IPS DF 19.7 (cell line): Measurements from ENCODE around the gene DRGX.

ENCODE experiments used
- DNase-seq: peaks from one replicate; pipeline ENCODE4 v3.0.0-alpha.2; 2013; ENCODE audit warnings: low read depth, low spot score

DRGX gene

DNA sequence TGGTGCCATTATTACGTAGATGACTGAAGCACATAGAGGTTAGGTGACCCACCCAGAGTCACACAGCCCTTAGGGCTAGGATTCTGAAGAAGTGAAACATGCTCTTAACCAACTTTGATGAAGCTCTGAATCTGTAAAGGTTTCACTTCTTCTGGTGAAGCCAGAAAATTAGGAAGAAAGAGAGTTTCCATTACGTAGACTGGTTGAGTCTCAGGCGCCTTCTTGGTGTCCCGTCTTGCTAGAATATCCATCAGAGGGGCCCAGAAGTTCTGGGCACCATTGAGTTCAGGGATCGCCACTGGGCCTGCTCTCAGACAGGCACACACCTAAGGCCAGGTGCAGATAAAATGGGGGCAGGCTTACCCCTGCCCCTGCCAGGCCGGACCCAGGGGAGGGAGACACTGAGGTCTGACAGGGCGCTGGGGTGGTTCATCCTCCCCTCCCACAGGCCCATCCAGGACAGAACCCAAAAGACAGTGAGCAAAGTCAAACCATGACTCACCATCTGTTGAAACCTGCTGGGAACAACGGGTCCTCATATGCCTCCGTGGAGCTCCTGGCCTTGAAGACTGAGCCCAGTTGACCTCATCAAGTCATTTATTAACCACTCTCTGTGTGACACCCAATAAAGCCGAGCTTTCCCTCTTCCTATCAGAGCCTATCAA is 33.2 kb downstream of the DRGX start:
- no peak for DNase-seq

- no peak for DNase-seq
These were observed 33.9 kb downstream of the DRGX start for GRCh38 chr10:49361735-49362568.

- DNase-seq: no peak
These were observed 34.7 kb downstream of the DRGX start for GRCh38 chr10:49361178-49361554.

GRCh38 chr10:49360271-49361177 is 35.4 kb downstream of the DRGX start:
- DNase-seq: no peak

DNA sequence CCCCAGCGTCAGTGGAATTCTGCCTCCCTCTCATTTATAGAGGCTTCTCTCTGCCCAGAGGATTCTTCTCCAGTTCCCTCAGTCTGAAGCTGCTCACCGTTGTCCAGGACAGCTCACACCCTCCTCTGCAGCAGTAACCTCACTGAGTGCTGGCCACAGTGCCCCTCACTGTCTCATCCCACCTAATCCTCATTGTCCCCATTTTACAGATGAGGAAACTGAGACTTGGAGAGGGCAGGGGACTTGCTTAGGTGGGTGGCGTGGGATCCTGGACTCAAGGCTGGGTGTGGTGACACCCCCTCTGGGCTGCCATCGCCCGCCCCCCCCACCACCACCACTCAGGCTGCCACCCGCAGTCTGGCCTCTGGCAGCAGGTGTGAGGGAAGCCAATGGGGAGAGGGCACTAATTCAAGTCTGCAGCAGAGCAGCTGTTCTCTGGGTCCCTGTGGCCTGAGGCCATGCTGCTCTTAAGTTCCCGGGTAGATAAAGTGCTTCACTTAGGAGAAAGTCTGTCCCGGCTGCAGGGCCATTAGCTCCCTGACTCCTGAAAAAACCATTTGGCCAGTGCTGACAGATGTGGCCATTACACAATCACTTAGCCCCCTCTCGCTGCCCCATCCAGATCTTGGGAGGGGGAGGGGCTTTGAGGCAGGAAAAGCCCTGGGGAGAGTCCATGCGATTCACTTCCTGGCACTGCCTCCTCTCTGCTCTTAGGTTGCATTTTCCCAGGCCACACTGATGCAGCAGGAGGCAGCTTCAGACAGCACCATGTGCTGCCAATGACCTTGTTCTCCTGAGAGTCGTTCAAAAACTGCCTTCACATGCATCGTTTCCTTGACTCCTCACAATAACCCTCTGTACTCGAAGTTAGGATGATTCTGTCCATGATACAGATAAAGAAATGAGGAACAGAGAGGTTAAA is 36.3 kb downstream of the DRGX start:
- no peak for DNase-seq

- DNase-seq: no peak
These were observed 38.0 kb downstream of the DRGX start for GRCh38 chr10:49357910-49358309.

GRCh38 chr10:49356944-49357343 is 38.9 kb downstream of the DRGX start:
- DNase-seq: no peak

GRCh38 chr10:49356181-49356580 is 39.7 kb downstream of the DRGX start:
- DNase-seq: no peak

- DNase-seq: no peak
These were observed 40.7 kb downstream of the DRGX start for GRCh38 chr10:49355221-49355620.

DNA sequence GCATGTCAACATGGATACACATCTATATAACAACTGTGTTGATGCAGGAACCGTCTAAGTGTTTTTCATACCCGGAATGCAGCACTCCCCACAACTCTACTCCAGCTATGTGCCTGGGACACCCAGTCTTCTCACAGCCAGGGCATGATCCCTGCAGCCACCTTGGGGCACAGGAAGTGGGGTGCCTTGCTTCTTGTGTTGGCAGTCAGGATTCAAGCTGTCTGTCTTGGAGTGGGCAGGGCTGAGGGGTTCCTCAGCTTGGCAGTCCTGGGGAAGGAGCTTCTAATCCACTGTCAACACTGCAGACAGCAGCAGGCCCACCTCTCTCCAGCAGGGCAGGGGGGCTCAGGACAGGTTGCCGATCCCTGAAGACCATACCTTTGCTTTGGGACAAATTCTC is 41.3 kb downstream of the DRGX start:
- DNase-seq: no peak

DNA sequence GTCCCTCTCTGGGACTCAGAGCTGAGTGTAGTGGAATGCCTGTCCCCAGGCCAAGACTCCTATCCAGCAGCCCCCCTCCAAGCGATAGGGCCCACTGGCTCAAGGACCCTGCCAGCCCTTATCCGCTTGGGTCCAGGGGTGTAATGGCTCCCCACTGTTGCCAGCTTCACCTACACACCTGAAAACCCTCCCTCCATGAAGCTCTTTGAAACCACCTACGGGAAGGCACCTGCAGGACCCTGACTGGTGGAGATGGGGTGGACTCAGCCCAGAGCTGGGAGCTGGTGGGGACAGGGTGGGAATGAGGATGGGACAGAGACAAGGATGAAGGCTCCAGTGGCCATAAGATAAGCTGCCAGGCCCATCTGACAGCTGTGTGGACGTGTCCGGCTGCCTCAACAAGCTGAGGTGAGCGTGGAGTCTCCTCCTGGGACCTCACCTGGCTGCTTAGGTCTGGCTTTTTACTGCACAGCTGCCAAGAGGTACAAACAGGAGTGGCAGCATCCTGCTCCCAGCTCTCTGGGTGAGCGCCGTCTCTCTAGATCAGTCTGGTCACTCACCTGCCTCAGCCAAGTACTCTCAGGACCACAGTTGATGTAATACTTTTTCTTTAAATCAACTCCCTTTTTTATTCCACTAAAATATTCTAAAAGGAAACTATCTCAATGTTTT is 41.9 kb downstream of the DRGX start:
- no peak for DNase-seq

- DNase-seq: no peak
These were observed 42.6 kb downstream of the DRGX start for GRCh38 chr10:49353026-49353894.

GRCh38 chr10:49352323-49352722 is 43.6 kb downstream of the DRGX start:
- DNase-seq: no peak

GRCh38 chr10:49351669-49352068 is 44.2 kb downstream of the DRGX start:
- DNase-seq: no peak

GRCh38 chr10:49350846-49351532 is 44.9 kb downstream of the DRGX start:
- DNase-seq: no peak

DNA sequence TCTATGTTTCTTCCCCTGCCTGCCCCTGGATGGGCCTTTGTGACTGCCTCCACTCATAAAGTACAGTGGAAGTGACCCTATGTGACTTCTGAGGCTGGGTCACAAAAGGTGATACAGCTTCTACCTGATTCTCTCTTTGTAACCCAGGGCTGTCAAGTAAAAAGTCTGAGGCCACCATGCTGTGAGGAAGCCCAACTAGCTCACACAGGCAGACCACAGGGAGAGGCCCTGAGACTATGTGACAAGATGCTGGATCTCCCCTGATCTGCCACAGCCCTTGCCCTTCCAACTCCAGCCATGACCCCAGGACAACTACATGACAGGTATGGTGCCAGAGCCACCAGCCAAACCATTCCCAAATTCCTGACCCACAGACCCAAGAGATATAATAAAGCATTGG is 45.8 kb downstream of the DRGX start:
- DNase-seq: no peak

DNA sequence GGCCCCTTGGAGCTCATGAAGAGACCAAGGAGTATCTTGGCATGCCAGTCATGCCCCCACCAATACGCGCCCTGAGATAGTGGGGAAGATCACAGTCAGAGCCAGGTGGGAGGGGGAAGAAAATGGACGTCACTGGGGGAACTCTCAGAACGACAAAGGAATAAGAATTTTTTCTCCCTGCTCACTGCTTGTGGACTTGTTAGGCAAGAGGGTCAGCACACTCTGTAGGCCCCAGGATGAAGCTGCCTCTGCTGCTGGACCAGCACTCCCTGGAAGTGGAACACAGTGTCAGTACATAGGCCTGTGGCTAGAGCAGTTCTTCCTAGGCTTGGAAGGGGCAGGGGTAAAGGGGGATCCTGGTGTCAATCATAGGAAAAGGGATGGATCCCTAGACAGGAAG is 46.5 kb downstream of the DRGX start:
- DNase-seq: no peak

GRCh38 chr10:49348593-49348992 is 47.3 kb downstream of the DRGX start:
- no peak for DNase-seq

DNA sequence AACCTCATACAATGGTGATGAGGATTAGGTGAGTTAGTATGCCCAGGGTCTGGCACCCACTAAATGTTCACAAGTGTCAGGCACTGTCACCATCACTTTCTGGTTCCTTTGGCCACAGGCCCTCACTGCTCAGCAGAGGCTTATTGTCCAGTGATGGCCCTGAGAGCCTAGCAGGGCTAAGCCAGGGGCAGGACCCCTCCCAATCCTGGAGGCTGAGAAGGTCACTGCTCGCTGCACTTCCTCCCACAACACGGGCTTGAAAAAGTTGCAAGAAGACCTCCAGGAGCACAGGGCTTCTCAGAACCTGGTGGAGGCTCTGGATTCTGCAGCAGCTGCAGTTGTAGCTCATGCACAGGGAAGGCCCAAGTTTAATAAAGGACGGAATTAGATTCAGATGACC is 48.1 kb downstream of the DRGX start:
- DNase-seq: no peak
